ENCODE results near the gene TSPAN7. TPM values are rescaled to one million over a fixed set of nuclear protein-coding genes. Genes with fewer than 3 reads are reported as not detected.

The TSPAN7 gene
- total RNA-seq, 3 donors from 2014 or later (not counting 1 experiment from before 2014, with no cell fraction given): not detected

GRCh38 chrX:38638952-38639529 lies 77.7 kb downstream of the TSPAN7 start:
- H3K4me1 ChIP-seq (ENCODE audit: control insufficient read depth, insufficient read depth, low read length): no peaks in the 10 kb centered on the region
- H3K27ac Mint-ChIP-seq: no peak overlapping the region
- ATAC-seq: no peak

GRCh38 chrX:38639730-38640129 lies 78.4 kb downstream of the TSPAN7 start:
- peaks cover 0 to 20% of the 10 kb centered on the region in 2 donors for H3K27me3 Mint-ChIP-seq (ENCODE audit: low read depth in 2 of 2)
- no peak overlapping the region for H3K4me3 Mint-ChIP-seq

More at GRCh38 chrX:38638952-38639529, 77.7 kb downstream of the TSPAN7 start:
- H3K27ac ChIP-seq (ENCODE audit: low read length): no peak overlapping the region
- Mint-ChIP-seq H3K9me3 (no peaks in the 10 kb centered on the region), H3K27me3 (ENCODE audit: low read depth in 2 of 2) (peaks cover 0 to 24% of the 10 kb centered on the region in 2 donors), H3K36me3 (no peaks in the 10 kb centered on the region), H3K4me1 (peaks cover 4 to 9% of the 10 kb centered on the region in 2 donors), H3K4me3 (no peak overlapping the region)
- H3K27me3 ChIP-seq (ENCODE audit: control insufficient read depth, insufficient read depth, low read length): no peaks in the 10 kb centered on the region
- no peak for DNase-seq
- TF ChIP-seq CTCF (IDR thresholded peaks at IDR 0.05): no peak
- no peaks in the 10 kb centered on the region for H3K36me3 ChIP-seq (ENCODE audit: control insufficient read depth, insufficient read depth, low read length)
- intact Hi-C loops (cut with micrococcal nuclease): no loop called here
- no peak overlapping the region for H3K4me3 ChIP-seq (ENCODE audit: low read length)
- 90% methylated on average over 3 of the region's 5 CpGs for WGBS (ENCODE audit: insufficient coverage)
- no peaks in the 10 kb centered on the region for H3K9me3 ChIP-seq (ENCODE audit: control insufficient read depth, insufficient read depth, low read length)

GRCh38 chrX:38641197-38641596 lies 79.9 kb downstream of the TSPAN7 start:
- Mint-ChIP-seq H3K4me1 (no peaks in the 10 kb centered on the region), H3K4me3 (no peak overlapping the region), H3K9me3 (no peaks in the 10 kb centered on the region), H3K27ac (no peak overlapping the region), H3K36me3 (no peaks in the 10 kb centered on the region), H3K27me3 (ENCODE audit: low read depth in 2 of 2) (peaks cover 2 to 22% of the 10 kb centered on the region in 2 donors)
- Histone ChIP-seq H3K36me3 (ENCODE audit: control insufficient read depth, insufficient read depth, low read length) (no peaks in the 10 kb centered on the region), H3K27me3 (ENCODE audit: control insufficient read depth, insufficient read depth, low read length) (no peaks in the 10 kb centered on the region), H3K9me3 (ENCODE audit: control insufficient read depth, insufficient read depth, low read length) (no peaks in the 10 kb centered on the region), H3K27ac (ENCODE audit: low read length) (no peak overlapping the region), H3K4me1 (ENCODE audit: control insufficient read depth, insufficient read depth, low read length) (no peaks in the 10 kb centered on the region), H3K4me3 (ENCODE audit: low read length) (no peak overlapping the region)
- DNase-seq (no peak), ATAC-seq (no peak)
- TF ChIP-seq CTCF (IDR thresholded peaks at IDR 0.05): no peak
- 79% methylated on average over 4 of the region's 5 CpGs for WGBS (ENCODE audit: insufficient coverage)
- intact Hi-C loops (cut with micrococcal nuclease): no loop called here

More at GRCh38 chrX:38639730-38640129, 78.4 kb downstream of the TSPAN7 start:
- Mint-ChIP-seq H3K27ac (no peak overlapping the region), H3K9me3 (no peaks in the 10 kb centered on the region), H3K36me3 (no peaks in the 10 kb centered on the region), H3K4me1 (peaks cover 2 to 5% of the 10 kb centered on the region in 2 donors)
- DNase-seq (no peak), ATAC-seq (no peak)
- Histone ChIP-seq H3K9me3 (ENCODE audit: control insufficient read depth, insufficient read depth, low read length) (no peaks in the 10 kb centered on the region), H3K4me1 (ENCODE audit: control insufficient read depth, insufficient read depth, low read length) (no peaks in the 10 kb centered on the region), H3K4me3 (ENCODE audit: low read length) (no peak overlapping the region), H3K27me3 (ENCODE audit: control insufficient read depth, insufficient read depth, low read length) (no peaks in the 10 kb centered on the region), H3K27ac (ENCODE audit: low read length) (no peak overlapping the region), H3K36me3 (ENCODE audit: control insufficient read depth, insufficient read depth, low read length) (no peaks in the 10 kb centered on the region)
- intact Hi-C loops (cut with micrococcal nuclease): no loop called here
- no peak for TF ChIP-seq CTCF (IDR thresholded peaks at IDR 0.05)

- no peak for TF ChIP-seq CTCF (IDR thresholded peaks at IDR 0.05)
- WGBS (ENCODE audit: insufficient coverage): no CpG with 5 or more reads among the region's 1 CpG
- ATAC-seq (no peak), DNase-seq (no peak)
- no peak overlapping the region for H3K4me3 Mint-ChIP-seq
- no peaks in the 10 kb centered on the region for H3K9me3 Mint-ChIP-seq
- H3K27ac Mint-ChIP-seq: no peak overlapping the region
- H3K36me3 Mint-ChIP-seq: no peaks in the 10 kb centered on the region
- peaks cover 3 to 25% of the 10 kb centered on the region in 2 donors for H3K27me3 Mint-ChIP-seq (ENCODE audit: low read depth in 2 of 2)
- no peak overlapping the region for H3K27ac ChIP-seq (ENCODE audit: low read length)
- H3K4me1 Mint-ChIP-seq: no peaks in the 10 kb centered on the region
- H3K4me3 ChIP-seq (ENCODE audit: low read length): no peak overlapping the region
- no peaks in the 10 kb centered on the region for H3K36me3 ChIP-seq (ENCODE audit: control insufficient read depth, insufficient read depth, low read length)
- H3K27me3 ChIP-seq (ENCODE audit: control insufficient read depth, insufficient read depth, low read length): no peaks in the 10 kb centered on the region
- H3K9me3 ChIP-seq (ENCODE audit: control insufficient read depth, insufficient read depth, low read length): no peaks in the 10 kb centered on the region
- H3K4me1 ChIP-seq (ENCODE audit: control insufficient read depth, insufficient read depth, low read length): no peaks in the 10 kb centered on the region
- intact Hi-C loops (cut with micrococcal nuclease): no loop called here
These were observed 82.6 kb downstream of the TSPAN7 start for GRCh38 chrX:38643903-38644302.

Measured in natural killer cell (primary cell).